NCI-H2107 treated with DMSO at 0.1 percent for 48 hours (cell line): ENCODE results near the gene AHDC1.

Experiments
- DNase-seq: peaks from one replicate; lab custom pipeline; 2025; ENCODE audit not compliant: unreplicated experiment; lab: John Stamatoyannopoulos, UW

Gene AHDC1

DNA sequence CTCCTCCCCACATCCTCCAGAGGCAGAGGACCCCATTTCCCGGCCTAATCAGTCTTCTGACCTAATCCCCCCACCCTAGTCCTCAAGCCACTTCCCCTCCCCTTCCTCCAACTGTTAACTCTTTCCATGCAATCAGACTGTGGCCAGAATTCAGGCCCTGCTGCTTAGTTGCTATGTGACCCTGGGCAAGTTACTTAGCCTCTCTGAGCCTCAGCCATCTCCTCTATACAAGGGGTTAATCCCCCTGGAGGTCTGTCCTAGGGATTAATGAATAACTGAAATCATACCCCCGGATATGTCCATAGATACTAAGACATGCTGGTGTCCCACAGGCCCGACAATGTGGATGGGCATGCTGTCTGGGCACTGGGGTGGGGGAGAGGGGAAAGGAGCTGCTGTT lies 18.3 kb downstream of the AHDC1 start:
- DNase-seq, result no peak

DNA sequence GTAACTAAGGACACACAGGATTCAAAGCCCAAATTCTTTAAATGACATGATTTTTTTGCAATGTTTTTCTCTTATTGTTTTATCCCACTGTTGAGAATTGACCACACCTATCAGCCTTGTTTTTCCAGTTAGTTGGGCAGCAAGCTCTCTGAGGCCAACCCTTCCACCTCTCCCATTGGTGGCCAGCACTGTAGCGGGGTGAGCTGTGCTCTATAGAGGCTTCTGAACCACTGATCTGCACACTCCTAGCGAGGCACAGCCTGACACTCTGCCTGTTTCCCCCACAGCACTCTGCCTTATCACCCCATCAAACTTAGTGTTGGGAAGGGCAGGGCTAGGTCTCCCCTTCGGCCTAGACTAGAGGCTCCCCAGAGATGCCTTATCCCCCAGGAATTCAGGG lies 19.5 kb downstream of the AHDC1 start:
- no peak for DNase-seq

DNA sequence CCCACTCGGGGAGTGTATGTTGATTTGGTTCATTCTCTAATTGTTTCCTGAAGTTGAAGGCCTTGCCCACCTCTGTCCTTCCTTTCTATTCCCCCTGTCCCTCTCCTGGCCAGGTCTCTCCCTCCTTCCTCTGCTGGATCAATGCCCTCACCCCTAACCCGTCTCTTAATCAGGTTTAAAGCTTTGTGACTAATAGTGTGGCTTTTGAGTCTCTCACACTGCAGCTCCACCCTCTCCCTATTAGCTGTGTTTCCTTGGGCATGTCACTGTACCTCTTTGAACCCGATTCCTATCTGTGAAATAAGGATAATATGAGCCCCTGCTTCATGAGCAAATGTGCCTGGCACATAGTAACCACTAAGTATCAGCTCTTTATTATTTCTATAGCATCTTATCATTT lies 20.5 kb downstream of the AHDC1 start:
- DNase-seq, result no peak

DNA sequence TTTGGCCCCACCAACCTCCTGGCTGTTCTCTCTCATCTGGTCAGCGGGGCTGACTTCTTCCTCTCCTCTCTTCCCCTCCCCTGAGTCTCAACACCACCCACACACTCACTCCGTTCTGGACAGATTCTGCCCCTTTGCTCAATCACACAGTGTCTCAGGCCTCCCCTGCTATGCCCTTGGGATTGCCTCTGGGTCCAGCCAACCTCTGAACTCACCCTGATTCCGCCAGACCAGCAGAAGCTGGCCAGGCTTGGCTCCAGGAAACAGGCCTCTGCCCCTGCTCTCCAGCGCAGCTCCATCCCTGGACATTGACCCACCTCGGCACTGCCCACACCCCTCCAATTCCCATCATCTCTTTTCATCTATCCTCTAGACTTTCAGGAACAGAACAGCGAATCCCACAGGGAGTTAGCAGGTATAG lies 22.1 kb downstream of the AHDC1 start:
- no peak for DNase-seq

DNA sequence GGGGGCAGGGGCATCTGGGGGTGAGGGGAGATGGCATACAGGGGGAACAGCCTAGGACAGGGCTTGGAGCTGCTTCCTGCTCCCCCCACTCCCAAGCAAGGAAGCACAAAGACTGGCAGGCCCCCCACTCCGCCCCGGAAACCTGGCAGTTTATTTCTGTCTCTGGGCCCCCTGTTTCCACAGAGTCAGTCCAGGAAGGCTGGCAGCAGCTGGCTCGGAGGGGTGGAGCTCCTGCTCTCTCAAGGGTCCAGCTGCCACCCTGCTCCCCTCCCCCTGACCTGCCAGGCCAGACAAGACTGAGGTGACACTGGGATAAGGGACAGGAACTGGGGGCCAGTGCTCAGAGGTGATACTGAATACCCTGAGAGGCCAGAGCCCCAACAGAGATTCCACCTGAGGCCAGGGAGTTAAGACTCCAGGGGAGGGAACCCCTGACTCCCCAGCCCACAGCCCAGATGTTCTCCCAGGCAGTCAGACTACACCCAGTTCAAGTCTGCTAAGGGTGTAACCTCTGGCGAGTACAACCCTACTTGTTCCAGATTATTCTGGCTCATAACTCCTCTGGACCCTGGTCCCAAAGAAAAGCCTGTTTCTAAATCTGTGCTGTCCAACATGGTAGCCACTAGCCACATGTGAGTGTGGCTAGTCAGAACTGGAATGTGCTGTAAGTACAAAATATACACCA lies 26.3 kb downstream of the AHDC1 start:
- no peak for DNase-seq

DNA sequence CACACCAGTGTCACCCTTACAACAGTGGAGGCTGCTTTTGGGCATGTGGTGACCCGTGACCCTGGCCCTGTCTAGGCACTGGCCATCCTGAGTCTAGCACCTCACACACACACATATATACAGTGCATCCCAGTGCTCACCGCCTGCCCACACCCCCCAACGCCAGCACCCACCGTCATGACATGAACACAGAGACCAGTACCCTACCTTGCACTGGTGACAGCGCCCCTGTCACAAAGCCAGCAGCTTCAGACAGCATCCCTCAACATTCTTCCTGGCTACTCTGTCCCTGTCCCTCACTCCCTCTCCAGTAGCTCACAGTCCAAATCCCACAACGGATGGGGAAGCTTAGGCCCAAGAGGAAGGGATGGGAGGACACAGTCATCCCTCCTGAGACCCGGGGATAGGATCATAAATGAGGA lies 27.1 kb downstream of the AHDC1 start:
- DNase-seq, result no peak

DNA sequence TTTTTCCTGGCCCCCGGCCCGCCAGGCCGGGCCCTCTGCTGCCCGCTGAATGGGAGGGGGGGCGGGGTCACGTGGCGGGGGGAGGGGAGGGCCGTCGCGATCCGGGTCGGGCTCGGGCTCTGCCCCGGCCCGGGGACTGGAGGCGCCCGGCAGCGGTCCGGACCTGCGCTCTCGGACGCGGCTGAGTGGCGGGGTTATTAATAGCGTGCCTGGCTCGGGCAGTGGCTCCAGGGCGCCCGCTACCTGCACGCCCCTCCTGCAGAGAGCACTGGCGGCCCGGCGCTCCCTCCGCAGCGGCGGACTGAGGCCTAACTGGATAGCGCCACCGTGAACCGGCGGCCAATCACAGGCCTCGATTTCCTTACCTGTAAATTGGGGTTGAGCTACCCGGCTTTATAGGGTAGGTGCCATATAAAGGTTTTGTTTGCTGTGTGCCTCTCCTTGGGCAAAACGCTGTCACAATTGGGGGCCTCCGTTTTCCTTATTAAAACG lies 28.1 kb downstream of the AHDC1 start:
- no peak for DNase-seq

DNA sequence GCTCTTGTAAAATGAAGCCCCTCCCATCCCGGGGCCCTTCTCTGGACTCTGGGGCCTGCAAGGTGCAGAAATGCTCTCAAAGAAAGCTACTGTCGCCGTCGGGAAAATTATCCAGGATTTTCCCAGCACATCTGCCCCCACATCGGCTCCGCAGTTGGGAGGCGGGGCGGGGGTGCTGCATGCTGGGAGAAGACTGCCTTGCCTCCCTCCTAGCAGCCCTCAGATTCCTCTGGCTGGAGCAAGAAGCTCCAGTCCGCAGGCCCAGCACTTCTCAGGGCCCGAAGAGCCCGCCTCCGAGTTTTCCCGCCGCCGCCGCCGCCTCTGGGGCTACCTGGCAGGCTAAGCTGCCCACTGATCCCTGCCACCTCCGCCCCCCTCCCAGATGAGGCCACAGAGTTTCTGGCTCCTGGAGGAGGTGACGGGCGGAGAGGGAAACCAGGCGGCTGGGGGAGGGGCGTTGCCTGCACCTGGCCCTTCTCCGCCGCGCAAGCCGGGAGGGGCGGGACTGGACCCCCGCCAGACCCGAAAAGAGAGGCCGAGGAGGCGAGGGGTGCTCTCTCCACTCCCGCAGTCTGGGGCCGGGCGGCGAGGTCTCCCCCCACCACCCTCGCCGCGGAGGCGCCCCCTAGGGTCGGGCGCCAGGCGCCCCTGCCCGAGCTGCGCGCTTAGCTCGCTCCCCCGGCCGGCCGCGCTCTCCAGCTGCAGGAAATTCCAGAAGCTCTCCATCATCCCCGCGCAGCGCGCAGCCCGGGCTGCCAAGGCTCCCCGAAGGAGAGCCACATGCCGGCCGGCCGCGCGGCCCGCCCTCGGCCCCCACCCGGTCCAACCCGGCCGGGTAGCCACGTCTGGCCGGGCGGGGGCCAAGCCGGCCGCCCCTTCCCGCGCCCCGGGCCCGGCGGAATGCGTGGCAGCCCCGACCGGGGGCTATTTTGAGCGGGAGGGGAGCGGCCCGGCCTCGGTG lies 28.8 kb downstream of the AHDC1 start:
- peak; percentile 77 for DNase-seq

DNA sequence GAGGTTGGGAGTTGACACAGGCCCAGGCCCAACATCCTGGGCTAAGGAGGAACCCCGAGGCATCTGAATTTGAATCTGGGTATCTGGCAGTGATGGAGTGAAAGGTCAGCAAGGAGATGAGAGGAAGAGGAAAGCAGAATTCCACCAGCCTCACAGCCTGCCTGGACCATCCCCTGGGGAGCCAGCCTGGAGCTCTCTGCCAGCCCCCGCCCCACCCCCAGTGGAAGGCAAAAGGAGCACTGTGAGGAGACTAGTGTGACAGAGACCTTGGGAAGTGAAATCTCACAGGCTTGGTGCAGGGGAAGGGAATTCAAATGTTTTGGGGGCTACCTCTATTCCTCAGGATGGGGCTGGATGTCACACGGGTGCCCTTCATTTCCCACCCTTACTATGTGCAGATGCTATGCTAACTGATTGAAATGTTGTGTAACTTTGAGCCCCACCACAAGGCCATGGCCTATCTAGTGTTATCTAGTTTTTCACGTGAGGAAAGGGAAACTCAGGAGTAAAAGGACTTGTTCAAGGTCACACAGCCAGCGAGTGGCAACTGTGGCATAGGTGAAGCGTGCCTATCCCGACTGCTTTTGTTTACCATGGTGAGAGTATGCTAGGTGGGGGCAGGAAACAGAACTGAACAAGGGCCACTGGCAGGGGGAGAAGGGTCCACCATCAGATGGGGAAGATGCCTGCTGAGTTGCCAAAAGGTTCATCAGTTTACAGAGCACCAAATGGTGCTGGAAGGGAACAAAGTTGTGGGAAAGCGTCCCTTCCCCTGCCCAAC lies 29.8 kb downstream of the AHDC1 start:
- DNase-seq, result no peak

DNA sequence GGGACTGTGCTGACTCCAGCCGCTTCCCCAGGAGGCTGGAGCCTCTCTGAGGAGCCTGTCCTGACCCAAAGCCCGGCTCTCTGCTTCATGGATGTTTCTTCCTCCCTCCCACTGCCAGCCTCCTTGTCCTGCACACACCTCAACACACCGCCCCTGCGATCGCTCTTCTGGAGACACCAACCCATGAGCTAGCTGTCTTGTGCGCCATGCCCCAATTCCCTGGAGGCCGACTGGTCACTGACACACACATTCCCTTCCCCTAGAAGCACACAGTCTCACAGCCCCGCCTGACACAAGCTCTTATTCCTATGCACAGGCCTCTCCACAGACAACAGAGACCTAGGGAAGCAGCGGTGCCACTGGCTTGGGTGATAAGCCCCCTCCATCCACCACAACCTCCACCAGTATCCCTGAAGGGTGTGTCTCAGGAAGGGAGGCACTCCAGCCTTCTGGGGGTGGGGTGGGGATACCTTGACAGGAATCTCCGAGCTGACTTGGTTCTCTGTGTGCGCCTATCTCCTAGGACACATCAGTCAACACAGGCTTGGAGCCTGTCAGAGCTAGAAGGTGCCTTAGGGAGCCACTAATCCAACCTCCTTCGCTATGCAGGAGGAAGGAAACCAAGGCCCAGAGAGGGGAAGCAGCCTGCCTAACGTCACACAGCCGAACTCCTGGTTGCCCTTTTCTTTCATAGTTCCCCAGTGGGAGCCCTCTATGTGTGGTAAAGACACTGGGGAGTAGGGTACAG lies 31.1 kb downstream of the AHDC1 start:
- DNase-seq, result no peak

DNA sequence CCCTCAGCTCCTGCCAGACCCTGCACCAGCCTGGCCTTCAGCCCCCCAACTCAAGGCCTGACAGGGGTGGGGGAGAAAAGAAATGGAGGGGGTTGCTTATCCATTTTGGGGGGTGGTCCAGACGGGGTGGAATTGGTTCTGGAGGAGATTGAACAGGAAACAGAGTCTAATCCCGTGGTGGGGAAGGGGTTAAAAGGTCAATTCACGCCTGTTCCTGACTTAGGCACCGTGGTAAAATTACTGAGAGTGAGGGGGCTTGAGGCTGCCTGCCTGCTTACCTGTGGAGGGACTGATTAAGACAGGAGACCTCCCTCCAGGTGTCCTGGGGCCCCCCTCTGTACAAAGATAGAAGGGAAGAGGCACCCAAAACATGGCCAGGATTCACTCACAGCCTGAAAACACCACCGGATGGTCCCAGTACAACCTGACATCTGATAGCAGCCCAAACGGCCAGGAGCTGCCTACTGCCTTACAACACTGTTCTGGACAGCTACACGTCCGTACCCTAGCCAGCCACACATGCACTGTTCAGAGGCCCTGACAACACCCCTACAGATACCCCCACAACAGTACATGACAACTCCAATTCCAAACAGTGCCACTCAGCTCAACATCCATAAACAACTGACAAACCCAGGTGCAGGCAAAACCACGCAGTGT lies 31.8 kb downstream of the AHDC1 start:
- no peak for DNase-seq

DNA sequence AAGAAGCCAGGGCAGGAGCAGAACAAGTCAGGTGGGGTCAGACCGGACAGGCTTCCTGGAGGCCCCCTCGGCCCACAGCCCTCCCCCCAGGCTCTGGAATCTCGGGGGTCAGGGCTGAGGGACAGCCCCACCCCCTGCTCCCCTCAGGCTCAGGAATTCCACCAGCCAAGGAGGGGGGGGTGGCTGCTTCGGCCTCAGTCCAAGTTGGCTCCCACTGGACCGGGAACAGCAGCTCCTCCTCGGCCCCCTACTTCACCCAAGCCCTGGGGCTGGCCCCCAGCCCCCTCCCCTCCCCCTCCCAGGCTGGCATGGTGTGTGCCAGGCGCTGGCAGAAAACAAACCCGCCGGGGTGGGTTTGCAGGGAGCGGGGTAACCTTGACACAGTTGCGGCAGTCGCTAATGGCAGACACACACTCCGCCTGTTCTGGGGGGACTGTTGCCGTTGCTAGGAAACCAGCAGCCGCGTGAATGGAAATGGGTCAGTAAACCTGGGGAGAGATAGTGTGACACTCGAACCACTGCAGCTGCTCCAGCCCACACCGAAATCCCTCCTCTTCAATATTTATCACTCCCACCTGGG lies 32.4 kb downstream of the AHDC1 start:
- DNase-seq, result peak; percentile 22

DNA sequence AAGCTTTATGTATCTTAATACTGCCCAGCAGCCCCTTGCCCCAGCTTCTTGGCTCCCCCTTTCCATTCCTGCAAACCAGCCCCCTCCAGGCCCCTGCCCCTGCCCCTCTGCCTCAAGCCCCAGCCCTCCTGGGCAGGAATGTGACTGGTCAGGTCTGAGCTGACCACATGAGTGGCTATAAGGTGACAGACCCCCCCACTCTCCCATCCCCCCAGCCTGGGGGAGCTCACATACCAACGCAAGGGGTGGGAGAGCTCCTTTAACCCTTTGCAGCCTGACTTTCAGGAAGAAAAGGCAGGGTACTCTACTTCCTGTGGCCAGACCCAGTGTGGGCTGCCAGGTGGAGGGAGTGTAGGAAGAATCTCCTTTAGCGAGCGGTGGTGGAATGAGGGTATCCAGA lies 33.2 kb downstream of the AHDC1 start:
- no peak for DNase-seq

DNA sequence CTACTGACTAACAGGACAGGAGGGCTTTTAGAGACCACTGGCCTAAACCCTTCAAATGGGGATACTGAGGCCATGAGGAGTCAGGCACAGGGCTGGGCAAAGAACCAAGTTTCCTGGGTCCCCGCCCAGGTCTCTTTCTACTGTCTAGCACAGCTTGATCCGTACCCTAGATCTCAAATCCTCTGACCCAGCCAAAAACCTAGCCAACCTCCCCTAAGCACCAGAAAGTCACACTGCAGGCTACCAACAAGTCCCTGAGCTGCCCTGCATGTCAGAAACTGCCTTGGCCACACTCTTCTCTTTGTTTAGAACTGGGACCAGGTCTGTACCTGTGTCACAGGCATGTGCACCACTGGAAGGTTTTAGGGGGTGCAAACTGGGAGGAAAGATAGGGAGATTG lies 33.6 kb downstream of the AHDC1 start:
- DNase-seq, result no peak

DNA sequence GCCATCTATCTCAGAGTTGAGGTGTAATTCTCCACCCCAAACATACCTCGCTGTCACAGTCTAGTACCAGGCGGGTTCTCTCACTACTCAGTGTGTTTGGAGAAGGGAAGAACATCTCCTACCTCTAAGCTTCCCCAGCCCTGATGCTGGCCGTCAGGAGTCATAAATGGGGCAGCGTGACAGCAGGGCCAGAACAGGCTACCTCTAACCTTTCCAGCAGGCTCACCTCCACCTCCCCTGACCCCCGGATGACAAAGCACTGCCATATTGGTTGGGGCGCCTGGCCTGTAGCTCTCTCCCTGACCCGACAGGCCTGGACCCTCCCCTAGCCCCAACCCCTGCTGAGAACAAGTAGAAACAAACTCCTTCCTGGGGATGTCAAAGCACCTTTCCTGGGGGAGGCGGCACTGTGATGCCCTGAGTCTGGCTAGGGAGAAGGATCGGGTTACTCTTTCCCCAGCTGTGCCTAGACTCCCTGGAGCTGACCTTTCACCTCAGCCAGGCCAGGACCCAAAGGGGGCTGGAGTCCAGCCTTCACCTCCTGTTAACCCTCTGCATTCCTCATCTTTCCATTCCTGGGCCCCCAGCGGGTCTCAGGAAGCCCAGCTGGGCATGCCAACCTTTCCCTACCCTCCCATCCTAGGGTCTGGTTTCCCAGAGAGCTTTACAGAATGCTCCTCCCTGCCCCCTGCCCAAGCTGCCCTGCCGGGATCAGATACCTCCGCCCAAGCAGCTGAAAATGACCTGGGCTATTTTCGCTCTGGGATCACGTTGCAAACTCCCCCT lies 34.2 kb downstream of the AHDC1 start:
- no peak for DNase-seq

DNA sequence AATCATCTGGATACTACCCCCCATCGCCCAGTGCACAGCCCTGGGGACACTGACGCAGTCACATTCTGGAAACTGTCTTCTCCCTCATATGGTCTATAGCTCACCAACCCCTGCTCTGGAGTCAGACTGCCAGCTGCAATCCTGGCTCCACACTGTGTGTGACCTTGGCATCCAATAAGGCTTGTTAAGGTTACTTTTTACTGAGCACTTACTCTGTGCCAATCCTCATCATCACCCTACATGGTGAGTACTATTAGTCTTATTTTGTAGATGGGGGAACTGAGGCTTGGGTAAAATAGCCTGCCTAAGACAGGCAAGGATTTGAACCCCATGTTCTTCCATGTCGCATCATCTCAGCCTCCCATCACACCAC lies 34.9 kb downstream of the AHDC1 start:
- no peak for DNase-seq

DNA sequence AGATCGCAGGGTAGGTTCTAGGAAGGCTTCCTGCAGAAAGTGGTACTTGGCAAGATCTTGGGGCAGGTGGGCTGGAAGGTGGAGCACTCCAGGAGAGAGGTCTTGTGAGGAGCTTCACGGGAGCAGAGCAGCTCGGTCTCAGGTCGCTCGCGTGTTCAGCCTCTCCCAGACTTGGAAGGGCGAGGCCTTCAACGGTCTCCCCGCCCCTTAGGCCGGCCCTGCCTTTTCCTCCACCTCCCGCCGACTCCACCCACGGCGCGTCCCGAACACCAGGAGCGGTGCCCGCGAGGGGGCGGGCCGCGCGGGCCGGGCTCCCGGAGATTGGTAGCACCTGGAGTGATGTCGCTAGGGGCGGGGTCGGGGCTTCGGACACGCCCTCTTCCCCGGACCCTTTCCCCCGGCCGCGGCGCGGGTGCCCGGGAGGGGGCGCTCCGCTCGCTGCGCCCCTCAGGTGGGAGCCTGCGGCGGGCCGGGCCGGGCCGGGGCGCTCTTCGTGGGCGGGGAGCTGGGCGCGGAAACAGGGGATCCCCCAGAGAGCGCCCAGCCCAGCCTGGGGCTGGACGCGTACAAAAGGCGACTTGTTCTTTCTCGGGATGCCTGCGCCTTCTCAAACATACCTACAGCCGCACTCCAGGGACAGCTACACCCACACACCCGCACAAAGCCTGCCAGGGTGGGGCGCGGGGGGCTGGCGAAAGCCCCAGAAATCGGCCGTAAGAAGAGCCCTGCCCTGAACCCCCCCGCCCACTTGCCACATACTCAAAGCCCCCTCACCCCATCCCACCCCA lies 35.5 kb downstream of the AHDC1 start:
- DNase-seq, result peak; percentile 42

DNA sequence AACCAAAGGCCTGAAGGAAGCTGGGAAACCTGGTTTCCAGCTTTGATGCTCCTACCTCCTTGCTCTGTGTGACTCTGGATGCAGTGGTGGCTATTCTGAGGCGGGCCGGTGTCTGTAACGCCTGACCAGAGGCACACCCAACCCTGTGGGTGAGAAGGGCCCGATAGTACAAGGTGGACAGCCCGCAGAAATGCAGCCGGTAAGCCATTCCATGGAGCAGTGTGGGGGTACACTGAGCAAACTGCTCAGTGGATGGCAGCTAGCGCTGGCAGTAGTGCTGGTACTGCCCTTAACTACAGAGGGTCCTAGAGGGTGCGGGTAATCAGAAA lies 36.0 kb downstream of the AHDC1 start:
- no peak for DNase-seq
